GM11168 (cell line): ENCODE data around the gene MRPL58.
"Not testable (repeated sequence)": the region's sequence is repeated elsewhere in the genome, so short reads cannot be mapped to it uniquely, and the experiment has no call there.

Experiments
- in situ Hi-C: fragments of 300-500 bp; cut with MboI; formaldehyde crosslinking; loops from one replicate; pipeline ENCODE4 v1.12.0; 2022; ENCODE audit warnings: low sequenced_read_pairs; ENCODE audit not compliant: unreplicated experiment

The MRPL58 gene

DNA sequence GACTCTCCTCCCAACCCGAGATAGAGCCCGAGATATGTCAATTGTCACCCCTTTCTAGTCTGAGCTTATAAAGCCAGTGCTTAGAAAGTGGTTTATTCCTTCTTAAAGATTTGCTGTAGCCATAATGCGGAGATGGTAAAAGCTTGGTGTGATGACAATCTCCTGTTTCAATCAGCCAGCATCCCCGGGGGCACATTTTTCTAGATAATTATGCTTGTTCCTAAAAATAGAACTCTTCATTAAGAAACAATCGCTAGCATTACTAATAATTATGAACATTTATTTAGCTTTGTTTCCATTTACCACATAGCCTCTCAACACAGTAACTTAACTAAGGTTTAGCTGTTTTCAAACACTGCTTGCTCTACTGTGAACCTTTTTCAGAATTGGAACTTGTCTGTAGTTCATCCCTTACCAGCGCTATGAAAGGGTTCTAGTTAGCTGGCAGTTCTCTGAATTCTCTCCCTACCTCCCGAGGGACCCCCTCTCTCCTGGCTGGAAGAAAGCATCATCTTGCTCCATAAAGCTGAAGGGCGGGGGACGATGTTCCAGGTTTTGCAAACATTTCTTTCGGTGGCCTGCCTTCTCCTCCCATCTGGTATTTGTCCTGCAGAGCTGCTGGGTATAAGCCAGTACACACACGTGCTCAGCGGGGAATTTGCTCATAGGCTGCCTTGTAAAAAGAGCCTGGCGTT is 922 bp upstream of the MRPL58 start:
- in situ Hi-C loops = no loop called here

DNA sequence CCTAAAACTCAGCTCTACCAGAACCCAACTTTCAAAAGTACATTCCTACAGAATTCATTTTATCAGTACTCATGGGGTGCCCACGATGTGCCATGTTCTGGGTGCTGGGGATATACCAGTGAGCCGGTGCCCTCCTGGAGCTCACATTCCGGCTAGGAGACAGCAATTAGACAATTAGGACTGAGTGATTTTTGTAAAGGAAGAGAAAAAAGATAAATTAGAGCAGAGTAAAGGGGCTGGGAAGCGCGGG is 449 bp upstream of the MRPL58 start:
- in situ Hi-C loops = no loop called here

DNA sequence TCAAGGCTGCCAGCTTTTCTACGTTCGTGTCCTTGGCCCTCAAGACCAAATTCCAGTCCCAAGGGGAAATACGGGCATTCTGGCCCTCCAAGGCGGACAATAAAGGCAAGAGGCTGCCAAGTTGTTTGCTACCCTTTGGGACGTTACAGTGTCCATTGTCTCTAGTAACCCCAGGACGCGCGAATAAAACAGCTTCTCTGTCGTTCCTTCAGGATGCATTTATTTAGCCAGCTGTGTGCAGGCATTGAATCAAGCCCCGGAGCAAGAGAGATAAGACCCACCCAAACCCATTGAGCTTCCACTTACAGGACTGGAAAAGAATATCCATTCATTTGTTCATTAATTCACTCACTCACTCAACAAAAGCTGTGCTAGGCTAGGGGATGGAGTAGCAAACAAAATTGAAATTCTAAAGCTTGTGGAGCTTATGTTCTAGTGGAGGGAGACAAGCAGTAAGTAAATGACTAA is 656 bp downstream of the MRPL58 start:
- in situ Hi-C loops = no loop called here

DNA sequence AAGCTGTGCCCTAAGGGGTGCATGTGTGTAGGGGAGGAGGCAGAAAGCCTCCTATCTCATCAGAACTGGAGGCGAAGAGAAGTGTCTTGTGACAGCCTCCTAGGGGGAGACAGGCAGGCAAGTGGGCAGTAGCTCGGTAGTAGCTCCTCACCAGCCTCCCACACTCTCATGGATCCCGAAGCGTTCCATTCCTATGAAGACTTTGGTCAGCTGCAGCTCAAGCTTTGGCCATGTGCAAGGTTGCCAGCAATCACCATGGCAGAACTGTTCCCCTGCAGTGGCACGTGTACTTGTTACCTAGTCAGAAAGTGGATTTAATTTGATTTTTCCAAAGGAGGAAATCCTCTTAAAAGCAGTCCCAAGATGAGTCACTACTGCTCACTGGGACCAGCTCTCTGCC is 6.7 kb downstream of the MRPL58 start:
- in situ Hi-C loops = no loop called here

DNA sequence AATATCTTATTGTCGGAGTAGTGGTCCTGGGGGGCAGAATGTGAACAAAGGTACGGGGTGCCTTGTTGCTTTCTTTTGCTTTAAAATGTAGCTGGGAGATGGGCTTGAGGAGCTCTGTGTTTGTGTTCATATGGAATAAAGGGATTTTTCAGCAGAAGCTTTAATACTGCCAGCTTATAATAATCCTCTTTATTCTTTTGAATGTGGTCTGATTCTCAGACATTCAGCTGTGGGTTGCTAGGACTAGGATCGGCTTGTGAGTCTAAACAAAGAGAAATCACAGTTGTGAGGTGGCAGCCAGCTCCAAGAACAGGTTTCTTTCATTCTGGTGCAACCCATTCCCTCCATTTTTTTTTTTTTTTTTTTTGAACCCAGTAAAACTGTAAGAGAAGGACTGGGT is 7.2 kb downstream of the MRPL58 start:
- in situ Hi-C loops = no loop called here

DNA sequence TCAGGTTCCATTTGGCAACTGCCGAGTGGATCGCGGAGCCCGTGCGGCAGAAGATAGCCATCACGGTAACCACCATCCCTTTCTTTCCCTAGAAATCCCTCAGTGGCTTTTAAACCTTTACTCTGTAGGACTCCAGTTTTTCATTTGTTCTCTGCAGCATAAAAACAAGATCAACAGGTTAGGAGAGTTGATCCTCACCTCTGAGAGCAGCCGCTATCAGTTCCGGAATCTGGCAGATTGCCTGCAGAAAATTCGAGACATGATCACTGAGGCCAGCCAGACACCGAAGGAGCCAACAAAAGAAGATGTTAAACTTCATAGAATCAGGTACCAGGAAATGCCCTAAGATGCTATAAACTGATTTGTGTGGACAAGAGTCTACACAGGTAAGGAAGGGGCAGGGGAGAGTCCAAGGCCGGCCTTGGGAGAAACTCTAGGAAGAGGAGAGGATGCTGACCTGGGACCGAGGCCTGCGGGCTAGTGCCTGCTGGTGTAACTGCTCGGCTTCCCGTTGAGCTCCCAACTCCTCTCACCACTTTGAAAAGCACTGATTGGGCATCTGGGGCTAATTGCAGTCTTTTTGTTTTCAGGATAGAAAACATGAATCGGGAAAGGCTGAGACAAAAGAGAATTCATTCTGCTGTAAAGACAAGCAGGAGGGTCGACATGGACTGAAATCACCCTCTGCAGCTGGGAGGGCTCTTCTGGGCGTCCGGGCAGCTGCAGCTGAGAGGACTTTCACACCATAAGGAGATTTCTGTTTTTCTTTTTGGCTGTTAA is 8.1 kb downstream of the MRPL58 start:
- in situ Hi-C loops = no loop called here

DNA sequence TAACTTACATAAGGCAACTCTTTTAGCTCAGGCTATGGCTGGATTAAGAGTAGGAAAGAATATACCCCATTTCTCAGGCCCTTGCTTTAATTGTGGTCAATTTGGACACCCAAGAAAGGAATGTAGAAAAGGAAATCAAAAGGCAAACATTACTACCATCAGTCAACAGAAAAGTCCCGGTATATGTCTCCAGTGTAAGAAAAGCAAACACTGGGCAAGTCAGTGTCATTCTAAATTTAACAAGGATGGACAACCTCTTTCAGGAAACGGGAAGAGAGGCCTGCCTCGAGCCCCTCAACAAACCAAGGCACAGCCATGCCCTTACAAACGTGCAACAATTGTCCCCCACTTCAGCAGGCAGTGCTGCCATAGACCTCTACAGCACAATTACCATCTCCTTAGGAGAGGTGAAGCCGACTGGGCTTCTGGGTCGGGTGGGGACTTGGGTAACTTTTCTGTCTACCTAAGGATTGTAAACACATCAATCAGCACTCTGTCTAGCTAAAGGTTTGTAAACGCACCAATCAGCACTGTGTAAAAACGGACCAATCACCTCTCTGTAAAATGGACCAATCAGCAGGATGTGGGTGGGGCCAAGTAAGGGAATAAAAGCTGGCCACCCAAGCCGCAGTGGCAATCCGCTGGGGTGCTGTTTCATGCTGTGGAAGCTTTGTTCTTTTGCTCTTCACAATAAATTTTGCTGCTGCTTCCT is 12.4 kb downstream of the MRPL58 start:
- in situ Hi-C loops = no loop called here

DNA sequence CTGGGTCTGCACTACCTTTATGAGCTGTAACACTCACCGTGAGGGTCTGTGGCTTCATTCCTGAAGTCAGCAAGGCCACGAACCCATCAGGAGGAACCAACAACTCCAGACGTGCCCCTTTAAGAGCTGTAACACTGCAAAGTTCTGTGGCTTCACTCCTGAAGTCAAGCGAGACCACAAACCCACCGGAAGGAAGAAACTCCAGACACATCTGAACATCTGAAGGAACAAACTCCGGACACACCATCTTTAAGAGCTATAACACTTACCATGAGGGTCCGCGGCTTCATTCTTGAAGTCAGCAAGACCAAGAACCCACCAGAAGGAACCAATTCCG is 12.9 kb downstream of the MRPL58 start:
- in situ Hi-C loops = not testable (repeated sequence)

DNA sequence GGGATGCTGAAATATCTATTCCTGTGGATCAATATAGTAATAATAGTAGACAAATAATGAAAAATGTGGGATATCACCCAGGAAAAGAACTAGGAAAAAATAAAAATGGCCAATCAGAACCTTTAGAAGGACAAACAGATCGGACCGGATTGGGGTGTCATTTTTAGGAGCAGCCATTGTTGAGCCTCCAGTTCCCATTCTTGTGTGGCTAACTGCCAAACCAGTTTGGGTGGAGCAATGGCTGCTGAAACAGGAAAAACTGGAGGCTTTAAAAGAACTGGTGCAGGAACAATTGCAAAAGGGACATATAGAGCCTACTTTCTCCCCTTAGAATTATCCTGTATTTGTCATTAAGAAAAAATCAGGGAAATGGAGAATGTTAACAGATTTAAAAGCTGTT is 14.2 kb downstream of the MRPL58 start:
- in situ Hi-C loops = not testable (repeated sequence)

DNA sequence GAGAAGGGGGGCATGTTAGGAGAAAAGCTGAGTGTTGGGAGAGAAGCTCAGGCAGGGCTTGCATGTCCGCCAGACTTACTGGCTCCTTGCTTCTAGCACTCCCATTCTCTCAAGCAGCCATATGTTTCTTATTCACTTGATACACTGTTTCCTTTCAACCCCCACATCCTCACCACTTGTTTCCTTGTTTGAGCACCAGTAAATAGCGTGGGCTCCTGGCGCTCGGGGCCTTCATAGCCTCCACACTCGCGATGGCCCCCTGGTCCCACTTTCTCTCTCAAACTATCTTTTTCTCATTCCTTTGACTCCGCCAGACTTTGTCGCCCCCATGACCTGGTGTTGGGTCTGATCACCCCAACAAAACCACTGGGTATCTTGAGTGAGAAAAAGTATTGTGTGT is 17.7 kb downstream of the MRPL58 start:
- in situ Hi-C loops = no loop called here

DNA sequence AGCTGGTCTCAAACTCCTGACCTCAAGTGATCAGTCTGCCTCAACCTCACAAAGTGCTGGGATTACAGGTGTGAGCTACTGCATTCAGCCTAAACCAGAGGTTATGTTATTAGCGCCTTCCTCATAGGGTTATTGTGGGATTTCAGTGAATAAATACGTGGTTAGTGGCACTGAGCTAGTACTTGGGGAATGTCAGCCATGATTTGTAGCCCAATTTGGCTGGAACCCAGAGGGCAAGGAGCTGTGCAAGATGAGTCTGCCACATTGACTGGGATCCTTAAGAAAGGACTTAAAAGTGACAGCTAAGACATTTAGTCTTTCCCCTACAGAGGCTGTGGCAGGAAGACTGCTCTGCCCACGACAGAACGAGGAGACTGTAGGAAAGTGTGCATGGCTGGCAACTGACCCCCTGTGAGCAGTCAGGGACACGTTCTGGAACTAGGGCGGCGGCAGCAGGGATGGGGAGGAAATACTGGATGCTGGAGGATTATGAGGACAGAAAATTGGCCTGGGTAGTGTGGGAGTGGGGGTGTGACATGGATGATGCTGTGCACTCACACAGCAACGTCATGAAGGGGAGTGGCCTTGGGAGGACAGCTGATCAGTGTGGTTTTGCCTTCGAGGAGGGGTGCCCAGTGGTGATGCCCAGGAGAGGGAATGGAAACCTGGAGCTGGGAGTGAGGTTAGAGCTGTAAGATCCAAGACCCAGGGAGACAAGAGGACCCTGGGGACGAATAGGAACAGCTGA is 19.7 kb downstream of the MRPL58 start:
- in situ Hi-C loops = no loop called here

DNA sequence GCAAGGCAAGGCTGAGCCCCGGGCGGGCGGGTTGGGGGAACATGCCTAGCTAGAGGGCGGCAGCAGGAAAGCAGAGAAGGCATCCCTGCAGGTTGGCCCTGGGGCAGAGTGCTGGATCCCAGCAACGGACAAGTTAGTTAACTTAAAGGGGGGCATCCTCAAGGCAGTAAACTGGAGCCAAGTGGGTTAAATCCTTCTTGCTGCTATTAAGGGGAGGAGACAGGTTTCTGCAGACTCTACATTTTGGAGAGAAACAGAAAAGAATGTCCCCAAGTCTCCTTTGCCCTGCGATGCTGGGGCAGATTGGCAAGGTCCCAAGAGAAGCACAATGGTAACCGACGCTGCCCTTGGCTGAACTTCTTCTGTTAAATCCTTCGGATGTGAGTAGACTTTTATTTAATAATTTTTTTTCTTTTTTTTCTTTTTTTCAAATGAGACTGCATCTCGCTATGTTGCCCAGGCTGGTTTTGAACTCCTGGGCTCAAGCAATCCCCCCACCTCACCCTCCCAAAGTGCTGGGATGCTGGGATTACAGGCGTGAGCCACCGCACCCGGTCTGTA is 20.3 kb downstream of the MRPL58 start:
- in situ Hi-C loops = no loop called here

DNA sequence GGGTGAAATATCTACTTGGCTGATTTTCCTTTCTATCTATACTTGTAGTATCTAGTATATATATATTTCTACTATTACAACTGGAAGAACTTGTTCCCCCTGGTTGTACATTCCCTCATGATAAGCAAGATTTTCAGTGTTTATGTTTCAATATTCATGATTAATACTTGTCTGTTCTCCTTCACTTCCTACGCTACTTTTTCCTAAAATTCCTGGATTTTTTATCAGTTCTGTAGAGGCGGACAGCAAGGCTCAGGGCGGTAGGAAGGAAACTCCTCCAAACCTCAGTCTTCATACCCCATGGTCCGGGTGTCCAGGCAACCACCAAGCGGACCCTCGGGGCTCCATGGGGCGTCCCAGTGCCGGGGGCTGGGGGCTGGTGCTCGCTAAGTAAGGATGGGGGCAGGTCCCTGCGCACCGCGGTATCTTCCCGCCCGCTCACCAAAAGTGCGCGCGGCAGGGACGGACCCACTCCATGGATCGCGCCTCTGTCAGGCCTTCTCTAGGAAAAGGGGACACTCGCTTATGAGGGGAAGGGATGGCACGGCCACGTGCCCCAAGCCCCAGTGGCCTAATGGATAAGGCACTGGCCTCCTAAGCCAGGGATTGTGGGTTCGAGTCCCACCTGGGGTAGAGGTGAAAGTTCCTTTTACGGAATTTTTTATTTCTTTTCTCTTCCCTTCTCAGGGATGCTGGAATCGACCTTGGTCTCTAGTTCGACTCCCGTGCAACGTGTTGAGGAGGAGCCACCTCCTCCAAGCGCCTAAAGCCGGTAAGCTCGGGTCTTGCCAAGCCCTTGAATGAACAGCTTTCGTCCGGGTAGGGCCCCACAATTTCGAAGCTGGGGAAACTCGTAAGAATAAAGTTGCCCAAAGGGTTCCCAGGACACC is 21.1 kb downstream of the MRPL58 start:
- in situ Hi-C loops = no loop called here

DNA sequence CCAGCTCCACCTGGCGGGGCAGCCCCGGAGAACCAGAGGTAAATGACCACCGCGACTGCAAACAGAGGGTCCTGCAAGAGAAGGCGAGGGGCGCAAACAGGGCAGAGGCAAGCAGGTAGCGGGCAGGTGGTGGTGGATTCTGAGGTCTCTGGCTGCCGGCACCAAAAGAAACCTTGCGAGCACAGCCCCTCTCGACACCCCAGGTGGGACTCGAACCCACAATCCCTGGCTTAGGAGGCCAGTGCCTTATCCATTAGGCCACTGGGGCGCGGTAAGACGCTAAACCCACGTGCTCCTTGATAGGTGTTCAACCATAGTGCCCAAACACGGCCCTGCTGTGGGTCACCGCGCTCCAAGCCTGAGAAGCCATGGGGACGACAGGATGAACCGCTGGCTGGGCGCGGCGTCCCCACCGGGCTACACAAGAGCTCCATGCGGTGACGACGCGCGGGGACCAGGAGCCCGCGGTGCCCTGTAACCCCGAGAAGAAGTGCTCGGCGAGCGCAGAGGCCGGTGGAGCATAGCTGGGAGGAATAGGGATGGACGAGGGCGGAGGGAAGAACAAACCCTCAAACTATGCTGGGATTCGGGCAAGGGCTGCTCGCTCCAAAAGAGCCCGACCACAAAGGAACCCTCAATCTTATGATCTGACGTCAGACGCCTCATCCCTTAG is 21.9 kb downstream of the MRPL58 start:
- in situ Hi-C loops = no loop called here

DNA sequence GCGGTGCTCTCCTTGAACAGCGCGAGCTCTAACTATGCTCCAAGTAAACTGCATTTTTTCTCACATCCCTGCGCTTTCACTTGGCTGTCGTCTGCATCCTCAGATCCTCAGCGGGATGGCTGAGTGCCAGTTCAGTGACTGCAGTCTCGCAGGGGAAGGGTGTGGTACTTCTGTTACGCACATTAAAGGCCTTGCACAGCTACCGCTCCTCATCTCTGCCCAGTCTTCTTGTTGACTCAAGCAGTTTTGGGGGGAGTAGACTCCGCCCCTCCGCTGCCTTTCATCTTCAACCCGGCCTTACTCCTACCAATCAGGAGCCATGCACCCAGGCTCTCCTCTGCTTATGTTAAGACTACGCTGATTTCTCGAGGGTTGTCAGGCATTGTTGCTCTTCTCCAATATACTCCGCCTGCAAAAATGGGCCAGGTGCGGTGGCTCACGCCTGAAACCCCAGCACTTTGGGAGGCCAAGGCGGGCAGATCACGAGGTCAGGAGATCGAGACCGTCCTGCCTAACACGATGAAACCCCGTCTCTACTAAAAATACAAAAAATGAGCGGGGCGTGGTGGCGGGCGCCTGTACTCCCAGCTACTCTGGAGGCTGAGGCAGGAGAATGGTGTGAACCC is 24.3 kb downstream of the MRPL58 start:
- in situ Hi-C loops = no loop called here

DNA sequence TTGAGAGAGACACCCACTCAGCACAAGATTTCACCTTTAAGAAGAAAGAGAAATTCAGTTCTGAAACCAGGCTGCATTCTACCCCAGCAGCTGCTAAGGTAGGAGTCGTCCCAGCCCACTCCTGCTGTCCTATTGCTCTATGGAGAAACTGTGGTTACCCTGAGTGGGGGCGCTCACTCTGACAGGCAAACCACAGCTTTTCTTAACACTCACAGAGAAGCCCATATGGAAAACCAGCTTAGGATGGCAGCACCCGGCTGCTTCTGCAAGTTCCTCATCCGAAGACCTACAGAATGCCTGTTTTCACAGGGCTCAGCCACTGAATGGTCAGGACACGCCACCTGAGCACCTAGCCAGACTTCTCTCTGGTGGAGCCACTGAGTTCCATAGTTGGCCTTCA is 26.8 kb downstream of the MRPL58 start:
- in situ Hi-C loops = no loop called here

DNA sequence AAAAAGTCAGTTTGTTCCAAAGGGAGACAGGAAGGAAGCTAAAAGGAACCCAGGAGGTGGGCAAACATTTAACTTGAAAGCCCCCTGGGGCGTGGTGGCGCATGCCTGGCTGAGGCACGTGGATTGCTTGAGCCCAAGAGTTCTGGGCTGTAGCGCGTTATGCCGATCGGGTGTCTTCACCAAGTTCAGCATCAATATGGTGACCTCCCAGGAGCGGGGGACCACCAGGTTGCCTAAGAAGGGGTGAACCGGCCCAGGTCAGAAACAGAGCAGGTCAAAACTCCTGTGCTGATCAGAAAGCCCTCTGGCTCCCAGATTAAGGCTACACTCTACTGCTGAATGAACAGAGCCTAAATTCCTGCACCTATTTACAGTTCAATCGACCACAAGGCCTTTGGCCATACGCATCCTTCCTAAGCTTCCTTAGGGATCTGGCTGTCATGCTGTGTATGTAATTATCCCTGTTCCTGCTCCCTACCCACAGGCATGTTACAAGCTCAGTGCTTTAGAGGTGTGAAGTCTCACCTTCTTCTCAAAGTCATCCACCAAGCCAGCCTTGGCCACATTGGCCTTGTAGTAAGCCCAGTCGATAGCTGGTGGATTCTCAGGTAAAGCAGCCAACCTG is 29.3 kb downstream of the MRPL58 start:
- in situ Hi-C loops = no loop called here

DNA sequence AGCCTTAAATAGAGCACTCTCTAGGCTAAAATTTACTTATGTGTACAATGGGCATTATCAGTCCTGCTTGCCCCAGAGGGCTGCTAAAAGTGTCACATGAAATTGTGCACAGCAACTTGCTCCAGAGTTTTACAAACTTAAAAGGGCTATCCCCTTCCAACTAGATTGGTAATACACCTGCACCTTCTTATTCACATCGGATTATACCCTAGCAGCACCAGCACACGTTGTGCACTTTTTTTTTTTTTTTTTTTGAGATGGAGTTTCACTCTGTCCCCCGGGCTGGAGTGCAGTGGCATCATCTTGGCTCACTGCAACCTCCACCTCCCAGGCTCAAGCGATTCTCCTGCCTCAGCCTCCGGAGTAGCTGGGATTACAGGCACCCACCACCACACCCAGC is 31.3 kb downstream of the MRPL58 start:
- in situ Hi-C loops = not testable (repeated sequence)
